ENCODE data around the gene DCHS2. TPM values are rescaled to one million over a fixed set of nuclear protein-coding genes. Genes with fewer than 3 reads are reported as not detected.

The DCHS2 gene
- total RNA-seq, 4 donors from 2014 or later, result 0.27 to 0.84 (median 0.38) TPM

DNA sequence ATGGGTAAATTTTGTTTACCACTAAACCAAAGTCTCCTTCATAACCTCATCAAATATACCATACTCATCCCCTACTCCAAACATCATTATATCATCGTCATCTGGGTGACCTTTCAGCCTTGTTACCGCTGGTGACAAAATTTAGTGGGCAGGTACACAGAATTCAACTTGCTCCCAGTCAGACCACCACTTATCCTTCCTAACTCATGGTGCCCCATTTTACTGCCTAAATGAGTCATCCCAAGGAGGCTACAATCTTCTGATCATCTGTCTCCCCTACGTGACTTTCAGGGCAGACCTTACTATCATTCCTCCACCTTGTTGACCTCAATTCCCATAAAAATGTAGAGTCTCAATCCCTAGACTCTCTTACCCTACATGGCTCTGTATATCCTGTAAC lies 49.6 kb downstream of the DCHS2 start:
- no peak for TF ChIP-seq POLR2A (IDR thresholded peaks at IDR 0.05)
- TF ChIP-seq, protein P1, sequence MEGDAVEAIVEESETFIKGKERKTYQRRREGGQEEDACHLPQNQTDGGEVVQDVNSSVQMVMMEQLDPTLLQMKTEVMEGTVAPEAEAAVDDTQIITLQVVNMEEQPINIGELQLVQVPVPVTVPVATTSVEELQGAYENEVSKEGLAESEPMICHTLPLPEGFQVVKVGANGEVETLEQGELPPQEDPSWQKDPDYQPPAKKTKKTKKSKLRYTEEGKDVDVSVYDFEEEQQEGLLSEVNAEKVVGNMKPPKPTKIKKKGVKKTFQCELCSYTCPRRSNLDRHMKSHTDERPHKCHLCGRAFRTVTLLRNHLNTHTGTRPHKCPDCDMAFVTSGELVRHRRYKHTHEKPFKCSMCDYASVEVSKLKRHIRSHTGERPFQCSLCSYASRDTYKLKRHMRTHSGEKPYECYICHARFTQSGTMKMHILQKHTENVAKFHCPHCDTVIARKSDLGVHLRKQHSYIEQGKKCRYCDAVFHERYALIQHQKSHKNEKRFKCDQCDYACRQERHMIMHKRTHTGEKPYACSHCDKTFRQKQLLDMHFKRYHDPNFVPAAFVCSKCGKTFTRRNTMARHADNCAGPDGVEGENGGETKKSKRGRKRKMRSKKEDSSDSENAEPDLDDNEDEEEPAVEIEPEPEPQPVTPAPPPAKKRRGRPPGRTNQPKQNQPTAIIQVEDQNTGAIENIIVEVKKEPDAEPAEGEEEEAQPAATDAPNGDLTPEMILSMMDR (IDR thresholded peaks at IDR 0.05), result no peak
- no peak overlapping the region for H3K4me3 ChIP-seq (ENCODE audit: low read depth, poor library complexity, severe bottlenecking)
- WGBS, 2 donors, result 90 to 93% methylated on average over 3 of the region's 3 CpGs
- no peak for DNase-seq (ENCODE audit: low spot score in 2 of 2)
- intact Hi-C loops (cut with DNase I; ENCODE audit: low total_unique reads), result no loop called here

DNA sequence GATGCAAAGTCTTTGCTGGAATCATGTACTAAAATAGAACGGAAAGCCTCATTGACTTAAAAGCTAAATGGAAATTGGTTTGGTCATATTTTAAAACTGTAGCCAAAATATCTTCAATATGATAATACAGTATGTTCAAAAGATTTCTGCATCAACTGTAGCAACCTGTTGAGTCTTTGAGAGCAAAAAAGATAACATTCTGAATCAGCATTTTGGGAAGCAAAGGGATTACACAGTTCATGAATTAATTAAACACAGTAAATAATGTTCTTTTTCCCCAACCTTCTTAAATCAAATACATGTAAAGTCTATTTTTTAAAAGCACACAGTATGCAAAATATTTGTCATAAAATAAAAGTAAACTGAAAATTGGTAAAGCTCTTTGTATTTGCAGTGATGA lies 50.5 kb downstream of the DCHS2 start:
- intact Hi-C loops (cut with DNase I; ENCODE audit: low total_unique reads), result no loop called here
- DNase-seq (ENCODE audit: low spot score in 2 of 2), result no peak
- 35 to 47% methylated on average over 1 of the region's 1 CpG for WGBS, 2 donors
- no peak overlapping the region for H3K4me3 ChIP-seq (ENCODE audit: low read depth, poor library complexity, severe bottlenecking)
- TF ChIP-seq POLR2A (IDR thresholded peaks at IDR 0.05), result no peak

DNA sequence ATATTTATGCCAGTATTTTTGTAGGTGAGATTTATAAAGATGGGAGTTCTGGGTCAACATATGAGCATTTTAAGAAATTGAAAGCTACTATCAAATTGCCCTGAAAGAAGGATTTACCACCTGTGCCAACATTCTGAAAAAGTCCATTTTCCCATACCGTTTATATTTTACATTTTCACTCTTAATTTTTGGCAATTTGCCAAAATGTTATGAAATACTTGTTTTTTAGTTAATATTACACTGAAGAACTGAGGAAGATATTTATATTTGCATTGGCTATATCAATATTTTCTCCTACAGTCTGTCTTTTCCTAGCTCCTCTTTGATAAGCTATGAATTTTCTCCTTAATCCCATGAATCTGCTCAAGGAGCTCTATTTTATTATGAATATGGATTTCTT lies 52.4 kb downstream of the DCHS2 start:
- H3K4me3 ChIP-seq (ENCODE audit: low read depth, poor library complexity, severe bottlenecking), result no peak overlapping the region
- TF ChIP-seq, protein P1 (IDR thresholded peaks at IDR 0.05), result no peak
- no peak for TF ChIP-seq POLR2A (IDR thresholded peaks at IDR 0.05)
- DNase-seq (ENCODE audit: low spot score in 2 of 2), result no peak
- 9 to 27% methylated on average over 1 of the region's 1 CpG for WGBS, 2 donors
- intact Hi-C loops (cut with DNase I; ENCODE audit: low total_unique reads), result no loop called here

DNA sequence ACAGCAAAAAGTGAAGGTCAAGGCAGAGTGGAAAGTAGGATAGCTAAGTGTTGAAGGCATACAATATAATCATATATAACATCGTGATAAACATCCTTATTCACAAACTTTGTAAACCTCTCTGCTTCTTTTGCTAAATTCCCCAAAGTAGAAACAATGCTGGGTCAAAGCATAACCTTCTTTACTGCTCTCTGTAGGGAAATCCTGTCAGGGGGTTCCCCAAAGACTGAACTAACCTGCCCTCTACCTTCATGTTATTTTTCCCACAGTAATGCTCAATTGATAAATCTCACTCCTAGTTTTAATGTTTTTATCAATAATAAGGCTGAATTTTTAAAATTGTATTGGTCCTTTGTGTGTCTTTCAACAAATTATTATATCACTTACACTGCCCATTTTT lies 55.7 kb downstream of the DCHS2 start:
- no peak for TF ChIP-seq POLR2A (IDR thresholded peaks at IDR 0.05)
- TF ChIP-seq, protein P1 (IDR thresholded peaks at IDR 0.05), result no peak
- WGBS, 2 donors, result 71 to 88% methylated on average over 1 of the region's 1 CpG
- DNase-seq (ENCODE audit: low spot score in 2 of 2), result no peak
- intact Hi-C loops (cut with DNase I; ENCODE audit: low total_unique reads), result no loop called here
- H3K4me3 ChIP-seq (ENCODE audit: low read depth, poor library complexity, severe bottlenecking), result no peak overlapping the region

DNA sequence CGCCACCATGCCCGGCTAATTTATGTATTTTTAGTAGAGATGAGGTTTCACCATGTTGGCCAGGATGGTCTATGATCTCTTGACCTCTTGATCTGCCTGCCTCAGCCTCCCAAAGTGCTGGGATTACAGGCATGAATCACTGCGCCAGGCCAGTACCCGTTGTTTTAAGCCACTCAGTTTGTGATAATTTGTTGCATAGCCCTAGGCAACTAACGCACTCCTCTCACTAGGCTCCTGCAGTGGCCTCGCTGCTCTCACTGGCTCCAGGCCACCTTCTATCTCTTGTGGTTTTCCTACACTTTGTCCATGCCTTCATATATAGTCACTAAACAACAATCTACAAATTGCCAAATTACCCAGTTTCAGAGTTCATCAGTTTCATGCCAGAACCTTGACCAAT lies 58.1 kb downstream of the DCHS2 start:
- TF ChIP-seq, protein P1 (IDR thresholded peaks at IDR 0.05), result no peak
- no peak for TF ChIP-seq POLR2A (IDR thresholded peaks at IDR 0.05)
- no peak overlapping the region for H3K4me3 ChIP-seq (ENCODE audit: low read depth, poor library complexity, severe bottlenecking)
- DNase-seq (ENCODE audit: low spot score in 2 of 2), result no peak
- intact Hi-C loops (cut with DNase I; ENCODE audit: low total_unique reads), result no loop called here
- 79 to 80% methylated on average over 6 of the region's 6 CpGs for WGBS, 2 donors

DNA sequence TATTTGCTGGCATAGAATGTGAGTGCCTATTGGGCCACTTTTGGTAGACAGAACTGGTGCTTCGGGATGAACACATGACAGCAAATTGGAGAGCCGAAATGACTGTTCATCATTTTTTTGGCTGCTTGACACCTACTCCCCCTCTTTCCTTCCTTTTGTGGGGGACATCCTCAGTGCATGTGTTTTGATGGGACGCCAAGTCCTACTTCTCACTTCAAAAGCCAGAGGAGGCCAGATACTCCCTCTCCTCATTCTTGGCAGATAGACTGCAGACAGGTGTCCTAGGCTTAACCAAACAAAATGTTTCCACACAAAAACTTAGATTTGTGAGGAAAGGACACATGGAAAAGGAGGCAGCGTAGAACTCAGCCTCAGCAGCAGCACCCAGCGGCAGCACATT lies 62.4 kb downstream of the DCHS2 start:
- intact Hi-C loops (cut with DNase I; ENCODE audit: low total_unique reads), result no loop called here
- no peak for DNase-seq (ENCODE audit: low spot score in 2 of 2)
- TF ChIP-seq POLR2A (IDR thresholded peaks at IDR 0.05), result no peak
- TF ChIP-seq, protein P1 (IDR thresholded peaks at IDR 0.05), result no peak
- H3K4me3 ChIP-seq (ENCODE audit: low read depth, poor library complexity, severe bottlenecking), result no peak overlapping the region
- 71 to 72% methylated on average over 5 of the region's 5 CpGs for WGBS, 2 donors
